Stomach (tissue), 4 donors: ENCODE measurements around the gene LRSAM1.

Source experiments
- CTCF ChIP-seq, 7 experiments: fragments of 450-650 bp in 4 of 7; fragments of 200-600 bp in 3 of 7; sonication (generic) in 3 of 7; IDR thresholded peaks; one replicate each; pipeline ENCODE4 v1.5.1; 2016 to 2019; ENCODE audit warnings: antibody characterized with exemption in 7 of 7, control low read depth in 2 of 7, mild to moderate bottlenecking in 1 of 7
- POLR2AphosphoS5 ChIP-seq, 3 donors: sonication (generic); formaldehyde crosslinking; IDR thresholded peaks; one replicate each; pipeline ENCODE4 v1.6.1; 2016; ENCODE audit warnings: antibody characterized with exemption in 3 of 3

- TF ChIP-seq POLR2AphosphoS5 (IDR thresholded peaks at IDR 0.05), result no peak
- TF ChIP-seq CTCF (IDR thresholded peaks at IDR 0.05), result no peak
These were observed 88.1 kb downstream of the LRSAM1 start for GRCh38 chr9:127539259-127539981.
